GM06990 (cell line): ENCODE results near the gene INTS1.

Source experiments
- DNase-seq: peaks from one replicate; pipeline ENCODE4 v3.0.0-alpha.2; 2011; ENCODE audit not compliant: insufficient read length; ENCODE audit errors: extremely low read depth
- H3K27me3 ChIP-seq: replicated peaks from 2 replicates; pipeline ENCODE4 v1.6.0; 2011; ENCODE audit warnings: low read length; ENCODE audit not compliant: control insufficient read depth, insufficient read depth
- H3K36me3 ChIP-seq: 2 replicates; pipeline ENCODE4 v1.5.1; 2011; ENCODE audit warnings: low read length; ENCODE audit not compliant: control insufficient read depth, insufficient read depth
- H3K4me3 ChIP-seq: replicated peaks from 2 replicates; pipeline ENCODE4 v1.5.1; 2011; ENCODE audit warnings: low read depth, mild to moderate bottlenecking, control low read depth, low read length
- CTCF ChIP-seq: IDR thresholded peaks from 2 replicates; pipeline ENCODE4 v1.5.1; 2011; ENCODE audit warnings: low read length, control low read depth, mild to moderate bottlenecking, inconsistent platforms; ENCODE audit not compliant: insufficient read depth, poor library complexity, severe bottlenecking

The INTS1 gene

GRCh38 chr7:1440620-1441019, 63.6 kb downstream of the INTS1 start:
- H3K36me3 ChIP-seq, result no peaks in the 10 kb centered on the region
- TF ChIP-seq CTCF, result no peak
- H3K27me3 ChIP-seq, result no peaks in the 10 kb centered on the region
- no peak for DNase-seq
- no peak overlapping the region for H3K4me3 ChIP-seq

GRCh38 chr7:1439373-1440363, 64.5 kb downstream of the INTS1 start:
- no peak overlapping the region for H3K4me3 ChIP-seq
- H3K36me3 ChIP-seq, result no peaks in the 10 kb centered on the region
- no peak for TF ChIP-seq CTCF
- no peaks in the 10 kb centered on the region for H3K27me3 ChIP-seq
- no peak for DNase-seq

GRCh38 chr7:1438821-1439220, 65.4 kb downstream of the INTS1 start:
- Histone ChIP-seq H3K4me3 (no peak overlapping the region), H3K36me3 (no peaks in the 10 kb centered on the region), H3K27me3 (no peaks in the 10 kb centered on the region)
- no peak for TF ChIP-seq CTCF
- no peak for DNase-seq

GRCh38 chr7:1438208-1438607, 66.0 kb downstream of the INTS1 start:
- Histone ChIP-seq H3K36me3 (no peaks in the 10 kb centered on the region), H3K27me3 (no peaks in the 10 kb centered on the region), H3K4me3 (no peak overlapping the region)
- no peak for DNase-seq
- no peak for TF ChIP-seq CTCF

GRCh38 chr7:1437155-1437880, 66.9 kb downstream of the INTS1 start:
- H3K4me3 ChIP-seq, result no peak overlapping the region
- H3K36me3 ChIP-seq, result no peaks in the 10 kb centered on the region
- H3K27me3 ChIP-seq, result no peaks in the 10 kb centered on the region
- no peak for DNase-seq
- no peak for TF ChIP-seq CTCF
